Fibroblast of skin of abdomen (primary cell): ENCODE results near the gene THSD4. TPM values are rescaled to one million over a fixed set of nuclear protein-coding genes. Genes with fewer than 3 reads are reported as not detected.
A peak's percentile ranks its signal among the peaks of the same experiment; 100 is the strongest.

ENCODE experiments used
- DNase-seq: peaks from one replicate; pipeline ENCODE4 v3.0.0-alpha.2; 2013
- polyA plus RNA-seq, 2 experiments: library from polyadenylated mRNA; unstranded; fragments of 120-200 nt; gene quantifications; one replicate each; pipeline ENCODE4 v1.2.1, GENCODE V29; 2013; ENCODE audit not compliant: insufficient read length in 2 of 2

THSD4 gene
- polyA plus RNA-seq (2013, experiment 1 of 2; ENCODE audit: insufficient read length): 21.8 TPM
- 21.0 TPM for polyA plus RNA-seq (2013, experiment 2 of 2; ENCODE audit: insufficient read length)

GRCh38 chr15:71114887-71115566, at the start of gene THSD4:
Gene THSD4, plus strand, starts transcription at chr15:71115471.
- peak; percentile 77 for DNase-seq

GRCh38 chr15:71066983-71067382, 48.3 kb upstream of the THSD4 start:
- DNase-seq: peak; percentile 94

GRCh38 chr15:71069693-71070092, 45.6 kb upstream of the THSD4 start:
- no peak for DNase-seq

GRCh38 chr15:71071529-71071928, 43.7 kb upstream of the THSD4 start:
- DNase-seq: no peak

GRCh38 chr15:71072423-71072822, 42.8 kb upstream of the THSD4 start:
- DNase-seq: no peak

- DNase-seq: no peak
Measured at GRCh38 chr15:71078506-71079207, 36.6 kb upstream of the THSD4 start.

- DNase-seq: peak; percentile 67
Measured at GRCh38 chr15:71079208-71080044, 35.8 kb upstream of the THSD4 start.

- DNase-seq: no peak
Measured at GRCh38 chr15:71080166-71080565, 35.1 kb upstream of the THSD4 start.

- DNase-seq: peak; percentile 83
Measured at GRCh38 chr15:71080705-71081104, 34.6 kb upstream of the THSD4 start.

- no peak for DNase-seq
Measured at GRCh38 chr15:71082803-71083202, 32.5 kb upstream of the THSD4 start.

- peak; percentile 44 for DNase-seq
Measured at GRCh38 chr15:71083349-71083748, 31.9 kb upstream of the THSD4 start.

GRCh38 chr15:71084264-71084663, 31.0 kb upstream of the THSD4 start:
- no peak for DNase-seq

- no peak for DNase-seq
Measured at GRCh38 chr15:71085809-71086208, 29.5 kb upstream of the THSD4 start.

GRCh38 chr15:71088155-71088554, 27.1 kb upstream of the THSD4 start:
- DNase-seq: no peak

GRCh38 chr15:71088683-71089082, 26.6 kb upstream of the THSD4 start:
- no peak for DNase-seq

GRCh38 chr15:71089801-71090200, 25.5 kb upstream of the THSD4 start:
- DNase-seq: no peak

- no peak for DNase-seq
Measured at GRCh38 chr15:71091601-71092000, 23.7 kb upstream of the THSD4 start.

GRCh38 chr15:71092056-71092600, 23.1 kb upstream of the THSD4 start:
- no peak for DNase-seq

GRCh38 chr15:71093054-71094024, 21.9 kb upstream of the THSD4 start:
- peak; percentile 68 for DNase-seq

- DNase-seq: no peak
Measured at GRCh38 chr15:71094137-71094536, 21.1 kb upstream of the THSD4 start.

- DNase-seq: peak; percentile 35
Measured at GRCh38 chr15:71096676-71097075, 18.6 kb upstream of the THSD4 start.

GRCh38 chr15:71097890-71098289, 17.4 kb upstream of the THSD4 start:
- DNase-seq: no peak
